HCT116 (cell line): ENCODE measurements around the gene XRN1. TPM values are rescaled to one million over a fixed set of nuclear protein-coding genes. Genes with fewer than 3 reads are reported as not detected.

Source experiments
- ATAC-seq: fragments of 200-7000 bp; cut with Tn5 transposase; 2 replicates; pipeline ENCODE4 v1.9.1; 2020; ENCODE audit warnings: mild to moderate bottlenecking, moderate library complexity
- BruUV-seq: library from RNA; stranded (reverse); fragments of 400-500 nt; replicated peaks from 2 replicates; lab custom pipeline; 2021; lab: Mats Ljungman, UMichigan
- CTCF ChIA-PET: fragments of 300-600 bp; sonication (Branson Sonifier 250); formaldehyde crosslinking; loops from one replicate; lab custom pipeline; 2021; ENCODE audit warnings: antibody characterized with exemption; lab: Charles Lee
- POLR2A ChIA-PET: fragments of 300-600, 350-600 bp; sonication (Branson Sonifier 250); formaldehyde crosslinking; loops from one replicate; lab custom pipeline; 2021; ENCODE audit warnings: antibody characterized with exemption; lab: Charles Lee
- RAD21 ChIA-PET, 2 experiments: fragments of 300-600 bp; sonication (Branson Sonifier 250); formaldehyde crosslinking; loops; one replicate each; lab custom pipeline; 2023; ENCODE audit warnings: low total read pairs in 2 of 2; ENCODE audit not compliant: uncharacterized antibody in 2 of 2, unreplicated experiment in 2 of 2, low non-redundant PET in 1 of 2; lab: Charles Lee
- DNase-seq: peaks from one replicate; pipeline ENCODE4 v3.0.0-alpha.2; 2010; ENCODE audit warnings: low read depth, low spot score
- H2AFZ ChIP-seq: fragments of 200-600 bp; shearing (Covaris generic), sonication (generic); 2 replicates; pipeline ENCODE4 v1.6.1; 2017; ENCODE audit warnings: low read depth, mixed run types, mixed read lengths, antibody characterized with exemption, low read length; ENCODE audit not compliant: poor library complexity, severe bottlenecking
- H3K27ac ChIP-seq: 2 replicates; pipeline ENCODE4 v1.5.1; 2012; ENCODE audit warnings: low read depth, low read length
- H3K27me3 ChIP-seq: fragments of 200-600 bp; sonication (generic); 2 replicates; pipeline ENCODE4 v1.6.1; 2016; ENCODE audit warnings: mixed run types, low read length, mixed read lengths; ENCODE audit not compliant: insufficient read depth
- H3K36me3 ChIP-seq, 2 experiments: fragments of 200-500 bp in 1 of 2; fragments of 200-600 bp in 1 of 2; sonication (Bioruptor generic) in 1 of 2; sonication (generic) in 1 of 2; 2 replicates each; pipeline versions ENCODE4 v1.5.1 to v1.6.1; 2014 to 2016; ENCODE audit warnings: low read length in 2 of 2, inconsistent platforms in 1 of 2, mixed read lengths in 1 of 2, mixed run types in 1 of 2; ENCODE audit not compliant: insufficient read depth in 2 of 2, control insufficient read depth in 1 of 2
- H3K4me1 ChIP-seq, 2 experiments: fragments of 200-600 bp in 1 of 2; sonication (generic) in 1 of 2; 2 replicates each; pipeline versions ENCODE4 v1.5.1 to v1.6.1; 2012 to 2017; ENCODE audit warnings: low read length in 2 of 2, inconsistent platforms in 1 of 2, mild to moderate bottlenecking in 1 of 2, mixed read lengths in 1 of 2, mixed run types in 1 of 2, moderate library complexity in 1 of 2; ENCODE audit not compliant: insufficient read depth in 2 of 2, control insufficient read depth in 1 of 2
- H3K4me2 ChIP-seq: fragments of 200-600 bp; sonication (generic); 2 replicates; pipeline ENCODE4 v1.6.1; 2017; ENCODE audit warnings: mixed run types, low read length, mixed read lengths
- H3K4me3 ChIP-seq, 2 experiments: fragments of 200-600 bp in 1 of 2; sonication (generic) in 1 of 2; replicated peaks in 1 of 2; 2 replicates each; pipeline ENCODE4 v1.5.1; 2011 to 2016; ENCODE audit warnings: low read length in 2 of 2, control low read depth in 1 of 2, low read depth in 1 of 2, mild to moderate bottlenecking in 1 of 2, mixed read lengths in 1 of 2, mixed run types in 1 of 2
- H3K79me2 ChIP-seq: fragments of 200-600 bp; sonication (generic); 2 replicates; pipeline ENCODE4 v1.6.1; 2017; ENCODE audit warnings: mild to moderate bottlenecking, mixed run types, low read length, moderate library complexity, mixed read lengths; ENCODE audit not compliant: insufficient read depth
- H3K9ac ChIP-seq: fragments of 200-600 bp; sonication (generic); 2 replicates; pipeline ENCODE4 v1.6.1; 2016; ENCODE audit warnings: low read length, mixed read lengths
- H3K9me2 ChIP-seq: fragments of 200-600 bp; sonication (generic), shearing (Covaris generic); 2 replicates; pipeline ENCODE4 v1.6.1; 2017; ENCODE audit warnings: mixed run types, mild to moderate bottlenecking, moderate library complexity; ENCODE audit not compliant: insufficient read depth
- H3K9me3 ChIP-seq, 2 experiments: fragments of 200-500 bp in 1 of 2; fragments of 200-600 bp in 1 of 2; sonication (Bioruptor generic) in 1 of 2; sonication (generic) in 1 of 2; 2 replicates each; pipeline ENCODE4 v1.6.1; 2014 to 2017; ENCODE audit warnings: low read length in 2 of 2, mixed read lengths in 2 of 2, inconsistent platforms in 1 of 2, low read depth in 1 of 2, mild to moderate bottlenecking in 1 of 2, mixed run types in 1 of 2, moderate library complexity in 1 of 2; ENCODE audit not compliant: control insufficient read depth in 1 of 2, insufficient read depth in 1 of 2
- H4K20me1 ChIP-seq: fragments of 200-600 bp; sonication (generic), shearing (Covaris generic); 2 replicates; pipeline ENCODE4 v1.6.1; 2017; ENCODE audit warnings: mixed run types, mild to moderate bottlenecking, moderate library complexity; ENCODE audit not compliant: insufficient read depth
- CBX3 ChIP-seq: IDR thresholded peaks from 2 replicates; pipeline ENCODE4 v1.6.1; 2012; ENCODE audit warnings: low read depth
- CEBPB ChIP-seq: IDR thresholded peaks from 2 replicates; pipeline ENCODE4 v1.6.1; 2012; ENCODE audit warnings: low read depth
- EGR1 ChIP-seq: IDR thresholded peaks from 2 replicates; pipeline ENCODE4 v1.6.1; 2012; ENCODE audit warnings: low read depth
- ELF1 ChIP-seq: IDR thresholded peaks from 2 replicates; pipeline ENCODE4 v1.6.1; 2012; ENCODE audit warnings: low read depth, borderline replicate concordance
- EZH2 ChIP-seq: fragments of 200-600 bp; sonication (generic); IDR thresholded peaks from 2 replicates; pipeline ENCODE4 v1.6.1; 2017; ENCODE audit warnings: antibody characterized with exemption, mixed run types
- EZH2phosphoT487 ChIP-seq: fragments of 200-600 bp; IDR thresholded peaks from 2 replicates; pipeline ENCODE4 v1.6.1; 2018; ENCODE audit warnings: antibody characterized with exemption, borderline replicate concordance
- FOSL1 ChIP-seq: IDR thresholded peaks from 2 replicates; pipeline ENCODE4 v1.6.1; 2012; ENCODE audit warnings: low read depth
- JUND ChIP-seq: IDR thresholded peaks from 2 replicates; pipeline ENCODE4 v1.6.1; 2012
- POLR2A ChIP-seq: IDR thresholded peaks from 2 replicates; pipeline ENCODE4 v1.7.0; 2011; ENCODE audit warnings: borderline replicate concordance; ENCODE audit not compliant: insufficient read depth, insufficient read length; ENCODE audit errors: extremely low read depth
- RAD21 ChIP-seq: IDR thresholded peaks from 2 replicates; pipeline ENCODE4 v1.6.1; 2012; ENCODE audit warnings: low read depth, mild to moderate bottlenecking
- SIN3A ChIP-seq: IDR thresholded peaks from 2 replicates; pipeline ENCODE4 v1.6.1; 2012; ENCODE audit warnings: low read depth
- SP1 ChIP-seq: IDR thresholded peaks from 2 replicates; pipeline ENCODE4 v1.6.1; 2012; ENCODE audit warnings: low read depth
- SRF ChIP-seq: IDR thresholded peaks from 2 replicates; pipeline ENCODE4 v1.6.1; 2012; ENCODE audit warnings: low read depth
- YY1 ChIP-seq: IDR thresholded peaks from 2 replicates; pipeline ENCODE4 v1.6.1; 2011; ENCODE audit warnings: low read length, low read depth, moderate library complexity, mild to moderate bottlenecking; ENCODE audit not compliant: insufficient replicate concordance; ENCODE audit errors: extremely low read depth
- ZFX ChIP-seq: fragments of 450-650 bp; IDR thresholded peaks from 2 replicates; pipeline ENCODE4 v1.6.1; 2017
- ZNF274 ChIP-seq: fragments of 200-500 bp; sonication (Bioruptor generic); IDR thresholded peaks from 2 replicates; pipeline ENCODE4 v1.6.1; 2014; ENCODE audit warnings: mild to moderate bottlenecking, low read depth, low read length, inconsistent platforms
- intact Hi-C: fragments of 100-400 bp; cut with micrococcal nuclease; formaldehyde crosslinking; loops from 2 replicates; pipeline ENCODE4 v1.10.0; 2022
- total RNA-seq: library from RNA; stranded (reverse); gene quantifications from one replicate; pipeline ENCODE4 v1.2.1, GENCODE V29; 2021; ENCODE audit not compliant: unreplicated experiment
- TF ChIP-seq, protein P1 (sequence below): IDR thresholded peaks from 2 replicates; pipeline ENCODE4 v1.6.1; 2011; ENCODE audit warnings: mild to moderate bottlenecking, low read length, moderate library complexity; ENCODE audit not compliant: insufficient replicate concordance; ENCODE audit errors: extremely low read depth
- TF ChIP-seq, protein P2 (sequence below): IDR thresholded peaks from 2 replicates; pipeline ENCODE4 v1.6.1; 2012; ENCODE audit warnings: low read depth
- TF ChIP-seq, protein P3 (sequence below): IDR thresholded peaks from 2 replicates; pipeline ENCODE4 v1.6.1; 2012
- TF ChIP-seq, protein P4 (sequence below): IDR thresholded peaks from 2 replicates; pipeline ENCODE4 v1.6.1; 2012

XRN1 gene
- total RNA-seq, 1 experiment from 2014 or later = 21.3 TPM

DNA sequence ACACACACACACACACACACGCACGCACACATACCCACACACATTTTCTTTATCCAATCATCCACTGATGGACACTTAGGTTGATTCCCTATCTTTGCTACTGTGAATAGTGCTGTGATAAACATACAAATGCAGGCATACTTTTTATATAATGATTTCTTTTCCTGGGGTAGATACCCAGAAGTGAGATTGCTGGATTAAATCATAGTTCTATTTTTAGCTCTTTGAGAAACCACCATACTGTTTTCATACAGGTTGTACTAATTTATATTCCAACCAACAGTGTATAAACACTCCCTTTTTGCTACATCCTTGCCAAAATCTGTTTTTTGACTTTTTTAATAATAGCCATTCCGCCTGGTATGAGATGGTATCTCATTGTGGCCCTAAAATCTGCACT, 127.9 kb downstream of the XRN1 start:
- CTCF ChIA-PET = no interaction called here
- peaks cover 0 to 7% of the 10 kb centered on the region in 2 experiments; a peak in 3 of 4 replicates for H3K4me1 ChIP-seq
- no peak overlapping the region for H3K4me3 ChIP-seq
- H3K36me3 ChIP-seq = no peaks in the 10 kb centered on the region
- intact Hi-C loops = no loop called here
- no peaks in the 10 kb centered on the region for H3K9me2 ChIP-seq
- no peaks in the 10 kb centered on the region for H3K79me2 ChIP-seq
- H4K20me1 ChIP-seq = no peaks in the 10 kb centered on the region
- no peak overlapping the region for H3K9ac ChIP-seq
- H3K9me3 ChIP-seq = no peaks in the 10 kb centered on the region
- POLR2A ChIA-PET = no interaction called here
- TF ChIP-seq RAD21 (no peak), ZFX (no peak), ZNF274 (no peak), CBX3 (no peak), CEBPB (no peak), FOSL1 (no peak), POLR2A (no peak), EZH2phosphoT487 (no peak), SIN3A (no peak), YY1 (no peak), SRF (no peak), JUND (no peak), SP1 (no peak), EGR1 (no peak), EZH2 (no peak), ELF1 (no peak)
- TF ChIP-seq, protein P1, sequence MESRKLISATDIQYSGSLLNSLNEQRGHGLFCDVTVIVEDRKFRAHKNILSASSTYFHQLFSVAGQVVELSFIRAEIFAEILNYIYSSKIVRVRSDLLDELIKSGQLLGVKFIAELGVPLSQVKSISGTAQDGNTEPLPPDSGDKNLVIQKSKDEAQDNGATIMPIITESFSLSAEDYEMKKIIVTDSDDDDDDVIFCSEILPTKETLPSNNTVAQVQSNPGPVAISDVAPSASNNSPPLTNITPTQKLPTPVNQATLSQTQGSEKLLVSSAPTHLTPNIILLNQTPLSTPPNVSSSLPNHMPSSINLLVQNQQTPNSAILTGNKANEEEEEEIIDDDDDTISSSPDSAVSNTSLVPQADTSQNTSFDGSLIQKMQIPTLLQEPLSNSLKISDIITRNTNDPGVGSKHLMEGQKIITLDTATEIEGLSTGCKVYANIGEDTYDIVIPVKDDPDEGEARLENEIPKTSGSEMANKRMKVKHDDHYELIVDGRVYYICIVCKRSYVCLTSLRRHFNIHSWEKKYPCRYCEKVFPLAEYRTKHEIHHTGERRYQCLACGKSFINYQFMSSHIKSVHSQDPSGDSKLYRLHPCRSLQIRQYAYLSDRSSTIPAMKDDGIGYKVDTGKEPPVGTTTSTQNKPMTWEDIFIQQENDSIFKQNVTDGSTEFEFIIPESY = no peak
- TF ChIP-seq, protein P2, sequence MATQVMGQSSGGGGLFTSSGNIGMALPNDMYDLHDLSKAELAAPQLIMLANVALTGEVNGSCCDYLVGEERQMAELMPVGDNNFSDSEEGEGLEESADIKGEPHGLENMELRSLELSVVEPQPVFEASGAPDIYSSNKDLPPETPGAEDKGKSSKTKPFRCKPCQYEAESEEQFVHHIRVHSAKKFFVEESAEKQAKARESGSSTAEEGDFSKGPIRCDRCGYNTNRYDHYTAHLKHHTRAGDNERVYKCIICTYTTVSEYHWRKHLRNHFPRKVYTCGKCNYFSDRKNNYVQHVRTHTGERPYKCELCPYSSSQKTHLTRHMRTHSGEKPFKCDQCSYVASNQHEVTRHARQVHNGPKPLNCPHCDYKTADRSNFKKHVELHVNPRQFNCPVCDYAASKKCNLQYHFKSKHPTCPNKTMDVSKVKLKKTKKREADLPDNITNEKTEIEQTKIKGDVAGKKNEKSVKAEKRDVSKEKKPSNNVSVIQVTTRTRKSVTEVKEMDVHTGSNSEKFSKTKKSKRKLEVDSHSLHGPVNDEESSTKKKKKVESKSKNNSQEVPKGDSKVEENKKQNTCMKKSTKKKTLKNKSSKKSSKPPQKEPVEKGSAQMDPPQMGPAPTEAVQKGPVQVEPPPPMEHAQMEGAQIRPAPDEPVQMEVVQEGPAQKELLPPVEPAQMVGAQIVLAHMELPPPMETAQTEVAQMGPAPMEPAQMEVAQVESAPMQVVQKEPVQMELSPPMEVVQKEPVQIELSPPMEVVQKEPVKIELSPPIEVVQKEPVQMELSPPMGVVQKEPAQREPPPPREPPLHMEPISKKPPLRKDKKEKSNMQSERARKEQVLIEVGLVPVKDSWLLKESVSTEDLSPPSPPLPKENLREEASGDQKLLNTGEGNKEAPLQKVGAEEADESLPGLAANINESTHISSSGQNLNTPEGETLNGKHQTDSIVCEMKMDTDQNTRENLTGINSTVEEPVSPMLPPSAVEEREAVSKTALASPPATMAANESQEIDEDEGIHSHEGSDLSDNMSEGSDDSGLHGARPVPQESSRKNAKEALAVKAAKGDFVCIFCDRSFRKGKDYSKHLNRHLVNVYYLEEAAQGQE = no peak
- TF ChIP-seq, protein P3, sequence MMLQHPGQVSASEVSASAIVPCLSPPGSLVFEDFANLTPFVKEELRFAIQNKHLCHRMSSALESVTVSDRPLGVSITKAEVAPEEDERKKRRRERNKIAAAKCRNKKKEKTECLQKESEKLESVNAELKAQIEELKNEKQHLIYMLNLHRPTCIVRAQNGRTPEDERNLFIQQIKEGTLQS = no peak
- TF ChIP-seq, protein P4, sequence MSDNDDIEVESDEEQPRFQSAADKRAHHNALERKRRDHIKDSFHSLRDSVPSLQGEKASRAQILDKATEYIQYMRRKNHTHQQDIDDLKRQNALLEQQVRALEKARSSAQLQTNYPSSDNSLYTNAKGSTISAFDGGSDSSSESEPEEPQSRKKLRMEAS = no peak
- H3K27ac ChIP-seq = no peak overlapping the region
- no peak overlapping the region for H3K4me2 ChIP-seq
- BruUV-seq = no TSS peak
- no peak overlapping the region for H2AFZ ChIP-seq
- RAD21 ChIA-PET = no interaction called here
- H3K27me3 ChIP-seq = no peaks in the 10 kb centered on the region
- ATAC-seq = no peak
- DNase-seq = no peak
